NCI-H1436 treated with DMSO at 0.1 percent for 48 hours (cell line): ENCODE results near the gene CKAP2.
A peak's percentile ranks its signal among the peaks of the same experiment; 100 is the strongest.
"Not testable (repeated sequence)": the region's sequence is repeated elsewhere in the genome, so short reads cannot be mapped to it uniquely, and the experiment has no call there.

ENCODE experiments used
- DNase-seq: peaks from one replicate; lab custom pipeline; 2025; lab: John Stamatoyannopoulos, UW

The CKAP2 gene, protein sequence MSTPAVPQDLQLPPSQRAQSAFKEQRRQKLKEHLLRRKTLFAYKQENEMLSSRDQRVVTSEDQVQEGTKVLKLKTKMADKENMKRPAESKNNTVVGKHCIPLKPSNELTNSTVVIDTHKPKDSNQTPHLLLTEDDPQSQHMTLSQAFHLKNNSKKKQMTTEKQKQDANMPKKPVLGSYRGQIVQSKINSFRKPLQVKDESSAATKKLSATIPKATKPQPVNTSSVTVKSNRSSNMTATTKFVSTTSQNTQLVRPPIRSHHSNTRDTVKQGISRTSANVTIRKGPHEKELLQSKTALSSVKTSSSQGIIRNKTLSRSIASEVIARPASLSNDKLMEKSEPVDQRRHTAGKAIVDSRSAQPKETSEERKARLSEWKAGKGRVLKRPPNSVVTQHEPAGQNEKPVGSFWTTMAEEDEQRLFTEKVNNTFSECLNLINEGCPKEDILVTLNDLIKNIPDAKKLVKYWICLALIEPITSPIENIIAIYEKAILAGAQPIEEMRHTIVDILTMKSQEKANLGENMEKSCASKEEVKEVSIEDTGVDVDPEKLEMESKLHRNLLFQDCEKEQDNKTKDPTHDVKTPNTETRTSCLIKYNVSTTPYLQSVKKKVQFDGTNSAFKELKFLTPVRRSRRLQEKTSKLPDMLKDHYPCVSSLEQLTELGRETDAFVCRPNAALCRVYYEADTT

DNA sequence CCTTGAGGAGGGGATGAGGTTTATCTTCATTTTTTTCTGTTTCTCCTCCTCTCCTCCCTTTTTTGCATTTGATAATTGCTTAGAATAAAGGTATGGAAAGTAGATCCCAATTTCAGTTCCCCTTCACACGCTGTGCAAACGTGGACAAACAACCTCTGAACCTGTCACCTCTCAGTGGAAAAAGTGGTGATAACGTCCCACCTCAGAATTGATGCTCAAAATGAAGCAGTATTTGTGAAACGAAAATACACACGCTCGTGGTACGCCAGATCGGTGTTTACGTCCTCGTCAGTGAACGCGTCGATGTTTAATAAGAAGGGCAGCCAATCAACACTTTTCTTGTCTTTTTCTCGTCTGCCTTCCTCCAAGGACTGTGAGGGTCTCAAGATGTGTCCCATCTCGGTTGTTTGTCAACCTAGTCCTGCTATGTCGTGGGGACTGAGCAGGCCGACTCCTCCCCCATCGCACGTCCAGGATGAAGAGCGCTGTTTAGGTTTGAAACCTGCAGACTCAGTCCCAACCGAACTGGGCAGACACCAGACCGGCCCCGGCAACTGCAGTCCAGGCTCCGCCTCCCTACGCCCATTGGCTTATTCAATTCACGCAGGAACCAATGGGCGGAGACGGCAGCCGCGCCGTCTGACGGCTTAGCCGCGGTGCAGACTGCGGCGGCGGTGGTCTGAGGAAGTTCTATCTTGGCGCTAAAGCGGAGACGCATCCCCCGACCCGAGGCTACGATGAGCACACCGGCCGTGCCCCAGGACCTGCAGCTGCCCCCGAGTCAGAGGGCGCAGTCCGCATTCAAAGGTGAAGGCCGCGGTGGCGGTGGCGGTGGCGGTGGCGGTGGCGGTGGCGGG is at the start of gene CKAP2:
Gene CKAP2 (plus strand): TSS at position 659 of the 857 bp plus-strand sequence. CDS start 79 bp downstream, at position 738.
- DNase-seq: peak; percentile 68

DNA sequence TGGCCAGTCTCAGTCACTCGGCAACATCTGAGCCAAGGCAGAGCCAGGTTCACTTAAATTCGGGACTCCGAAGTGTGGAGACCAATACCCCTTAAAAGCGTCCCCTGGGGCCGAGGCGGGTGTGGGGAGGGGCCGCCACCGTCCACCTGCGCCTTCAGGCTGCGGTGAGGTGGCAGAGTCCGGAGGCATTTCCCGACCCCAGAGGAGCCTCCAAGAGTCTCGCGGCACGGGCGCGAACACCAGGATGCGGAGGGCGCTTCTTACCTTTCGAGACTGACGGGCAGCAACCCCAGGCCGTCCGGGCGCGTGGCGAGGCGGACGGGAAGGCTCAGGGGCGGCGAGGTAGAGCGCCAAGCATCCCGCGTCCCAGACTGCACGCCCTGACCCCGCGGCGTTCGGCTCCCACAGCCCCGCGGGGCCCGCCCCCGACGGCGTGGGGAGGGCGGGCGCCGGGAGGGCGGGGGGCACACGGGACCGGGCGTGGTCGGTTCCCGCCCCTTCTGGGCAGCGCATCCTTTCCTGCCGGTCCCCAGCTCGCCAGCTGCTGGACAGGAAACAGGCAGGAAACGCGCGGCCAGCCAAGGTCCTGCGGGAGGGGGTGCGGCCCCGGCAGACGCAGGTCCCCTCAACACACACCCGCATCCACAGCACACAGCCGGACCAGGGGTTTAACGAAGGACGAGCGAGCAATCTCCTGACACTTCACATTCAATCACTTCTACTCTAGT is 49.3 kb upstream of the CKAP2 start, which contains the start of gene THSD1:
Gene THSD1 (minus strand): TSS at position 406 of the 728 bp plus-strand sequence. CDS start 3,572 bp downstream, outside the sequence.
- DNase-seq: no peak

DNA sequence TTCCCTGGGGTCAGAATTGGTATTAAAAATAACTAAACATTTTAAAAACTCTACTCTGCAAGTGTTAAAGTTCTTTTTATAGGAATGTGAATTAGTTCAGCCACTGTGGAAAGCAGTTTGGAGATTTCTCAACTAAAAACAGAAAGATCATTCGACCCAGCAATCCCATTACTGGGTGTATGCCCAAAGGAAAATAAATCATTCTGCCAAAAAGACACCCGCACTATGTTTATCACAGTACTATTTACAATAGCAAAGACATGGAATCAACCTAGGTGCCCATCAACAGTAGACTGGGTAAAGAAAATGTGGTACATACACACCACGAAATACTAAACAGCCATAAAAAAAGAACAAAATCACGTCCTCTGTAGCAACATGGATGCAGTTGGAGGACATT is 48.6 kb upstream of the CKAP2 start:
- no peak for DNase-seq

DNA sequence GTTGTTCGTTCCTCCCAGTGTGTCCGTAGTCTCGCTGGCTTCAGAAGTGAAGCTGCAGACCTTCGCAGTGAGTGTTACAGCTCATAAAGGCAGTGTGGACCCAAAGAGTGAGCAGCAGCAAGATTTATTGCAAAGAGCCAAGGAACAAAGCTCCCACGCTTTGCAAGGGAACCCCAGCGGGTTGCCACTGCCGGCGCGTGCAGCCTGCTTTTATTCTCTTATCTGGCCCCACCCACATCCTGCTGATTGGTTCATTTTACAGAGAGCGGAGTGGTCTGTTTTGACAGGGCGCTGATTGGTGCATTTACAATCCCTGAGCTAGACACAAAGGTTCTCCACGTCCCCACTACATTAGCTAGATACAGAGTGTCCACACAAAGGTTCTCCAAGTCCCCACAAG is 47.8 kb upstream of the CKAP2 start:
- DNase-seq: not testable (repeated sequence)

DNA sequence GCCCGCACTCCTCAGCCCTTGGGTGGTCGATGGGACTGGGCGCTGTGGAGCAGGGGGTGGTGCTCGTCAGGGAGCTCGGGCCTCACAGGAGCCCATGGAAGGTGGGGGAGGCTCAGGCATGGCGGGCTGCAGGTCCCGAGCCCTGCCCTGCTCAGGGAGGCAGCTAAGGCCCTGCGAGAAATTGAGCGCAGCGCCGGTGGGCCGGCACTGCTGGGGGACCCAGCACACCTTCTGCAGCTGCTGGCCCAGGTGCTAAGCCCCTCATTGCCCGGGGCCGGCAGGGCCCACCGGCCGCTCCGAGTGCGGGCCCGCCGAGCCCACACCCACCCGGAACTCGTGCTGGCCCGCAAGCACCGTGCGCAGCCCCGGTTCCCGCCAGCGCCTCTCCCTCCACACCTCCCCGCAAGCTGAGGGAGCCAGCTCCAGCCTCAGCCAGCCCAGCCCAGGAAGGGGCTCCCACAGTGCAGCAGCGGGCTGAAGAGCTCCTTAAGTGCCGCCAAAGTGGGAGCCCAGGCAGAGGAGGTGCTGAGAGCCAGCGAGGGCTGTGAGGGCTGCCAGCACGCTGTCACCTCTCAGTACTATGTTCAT is 47.1 kb upstream of the CKAP2 start:
- not testable (repeated sequence) for DNase-seq

DNA sequence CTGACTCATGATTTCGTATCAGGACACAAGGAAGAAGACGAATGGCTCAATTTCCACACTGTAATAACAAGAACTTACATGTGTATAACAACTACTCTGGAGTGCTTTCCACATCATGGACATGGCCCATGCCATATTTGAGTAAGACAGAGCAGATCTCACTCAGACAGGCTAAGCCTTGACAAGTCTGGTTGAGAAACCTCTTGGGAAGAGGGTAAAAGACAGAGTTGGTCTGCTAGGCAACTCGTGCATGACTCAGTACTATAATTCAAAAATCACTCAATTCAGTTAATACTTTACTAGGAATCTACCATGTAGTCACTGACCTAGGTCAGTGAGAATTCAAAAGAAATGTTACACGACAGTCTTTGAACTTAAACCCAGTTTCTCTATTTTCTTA is 43.6 kb upstream of the CKAP2 start:
- DNase-seq: no peak

DNA sequence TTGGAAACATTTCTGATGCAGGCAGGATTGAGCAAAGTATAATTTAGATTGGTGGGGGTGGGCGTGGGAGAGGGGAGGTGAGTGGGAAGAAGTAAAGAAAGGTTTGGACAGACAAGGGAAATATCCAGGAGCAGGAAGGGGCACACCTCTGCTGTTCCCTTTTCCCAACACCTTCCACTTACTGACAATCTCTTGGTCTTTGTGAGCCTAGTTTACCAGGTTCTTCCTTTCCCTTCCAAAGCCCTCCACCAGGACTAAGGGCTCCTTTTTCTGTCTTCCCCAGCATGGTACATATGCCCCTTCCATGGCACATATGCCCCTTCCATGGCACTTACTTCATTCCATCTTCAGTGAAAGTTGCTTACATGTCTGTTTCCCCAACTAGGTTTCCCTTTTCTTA is 43.1 kb upstream of the CKAP2 start:
- no peak for DNase-seq

DNA sequence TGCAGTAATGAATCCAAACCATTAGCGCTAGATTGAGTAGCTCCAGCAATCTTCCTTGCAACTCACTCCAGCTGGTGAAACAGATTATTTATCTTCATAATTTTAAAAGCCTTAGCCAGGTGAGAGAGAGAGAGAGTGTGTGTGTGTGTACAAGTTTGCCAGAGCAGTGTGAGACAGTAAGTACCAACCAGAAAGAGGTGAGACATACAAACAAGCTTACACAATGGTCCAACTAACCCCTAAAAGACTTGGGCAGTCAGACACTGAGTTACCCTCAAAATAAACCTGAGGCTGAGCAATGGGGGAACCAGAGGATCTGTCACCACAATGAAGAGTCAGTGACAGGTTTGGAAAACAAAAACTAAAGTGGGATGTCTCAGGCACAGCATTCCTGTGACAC is 41.2 kb upstream of the CKAP2 start:
- DNase-seq: no peak

DNA sequence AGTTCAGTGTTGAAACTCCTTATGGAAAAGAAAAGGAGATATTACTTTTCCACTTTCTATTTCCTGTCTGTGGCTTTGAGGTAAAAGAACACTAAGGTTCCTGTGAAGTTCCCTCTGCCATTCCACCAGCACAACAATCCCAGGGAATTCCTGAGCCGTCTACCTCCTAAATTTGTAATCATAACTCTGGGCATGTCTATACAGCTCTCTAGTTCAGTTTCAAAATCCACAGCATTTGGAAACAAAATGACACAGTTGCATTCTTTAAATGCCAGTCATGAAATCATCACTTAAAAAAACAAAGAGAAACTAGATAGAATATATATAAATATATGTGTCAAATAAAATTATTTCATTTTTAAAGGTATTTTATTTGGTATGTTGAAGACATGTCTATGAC is 40.3 kb upstream of the CKAP2 start:
- no peak for DNase-seq

DNA sequence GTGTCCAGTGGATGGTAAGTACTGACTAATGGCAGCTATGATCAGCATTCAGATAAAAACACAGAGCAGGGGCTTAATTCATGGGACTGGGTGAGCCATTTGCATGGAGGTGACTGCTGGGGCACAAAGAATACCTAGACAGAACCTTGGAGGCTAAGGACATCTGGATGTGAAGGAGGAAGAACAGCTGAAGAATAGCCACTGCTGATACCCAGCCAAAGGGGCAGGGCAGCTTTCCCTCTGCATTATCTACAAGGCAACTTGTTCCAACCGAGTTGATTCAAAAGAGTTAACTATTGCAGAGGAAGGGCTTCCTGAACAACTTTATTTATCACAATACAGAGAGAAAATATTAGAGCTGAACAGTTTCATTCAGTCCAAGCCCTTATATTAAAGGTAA is 36.2 kb upstream of the CKAP2 start:
- DNase-seq: no peak

DNA sequence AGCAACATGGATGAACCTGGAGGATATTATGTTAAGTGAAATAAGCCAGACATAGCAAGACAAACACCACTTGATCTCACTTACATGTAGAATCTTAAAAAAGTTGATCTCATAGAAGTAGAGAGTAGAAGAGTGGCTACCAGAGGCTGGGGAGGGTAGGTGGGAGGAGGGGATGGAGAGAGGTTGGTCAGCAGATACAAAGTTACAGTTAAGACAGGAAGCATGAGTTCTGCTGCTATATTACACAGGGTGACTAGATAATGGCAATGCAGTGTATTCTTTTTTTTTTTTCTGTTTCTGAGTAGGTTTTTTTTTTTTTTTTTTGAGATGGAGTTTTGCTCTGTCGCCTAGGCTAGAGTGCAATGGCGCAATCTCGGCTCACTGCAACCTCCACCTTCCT is 34.1 kb upstream of the CKAP2 start:
- no peak for DNase-seq

DNA sequence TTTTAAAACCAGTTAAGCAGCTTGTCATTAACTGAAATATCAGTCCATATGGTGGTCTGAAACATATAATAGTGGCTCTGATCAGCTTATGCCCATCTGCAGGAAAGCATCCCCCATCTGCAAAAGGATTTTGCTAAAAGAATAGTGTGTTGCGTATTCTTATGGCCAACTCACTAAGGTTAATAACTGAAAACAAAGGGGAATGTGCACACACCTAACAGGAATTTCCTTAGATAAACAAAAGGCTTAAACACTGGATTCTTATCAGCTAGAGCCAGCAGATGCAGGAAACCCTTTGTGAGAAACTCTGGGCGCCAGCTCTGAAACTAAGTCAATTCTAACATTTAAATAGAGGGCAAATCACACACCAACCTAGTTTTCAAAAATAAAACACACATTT is 27.0 kb upstream of the CKAP2 start:
- DNase-seq: no peak

DNA sequence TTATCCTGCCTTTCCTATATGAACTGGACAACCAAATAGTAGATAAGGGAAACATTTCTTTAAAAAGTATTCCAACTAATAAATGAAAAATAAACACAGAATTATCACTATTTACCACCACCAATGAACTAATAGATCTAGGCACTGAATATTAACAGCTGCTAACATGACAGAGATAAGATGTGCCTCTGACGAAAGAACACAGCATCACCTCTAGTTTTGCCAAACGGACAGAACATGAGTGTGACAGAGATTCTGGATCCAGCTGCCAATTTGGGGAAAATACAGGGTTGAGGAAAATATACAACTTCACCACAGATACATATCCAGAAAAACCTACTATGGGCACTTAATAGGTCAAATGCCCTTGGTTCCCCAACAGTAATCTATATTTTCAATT is 22.8 kb upstream of the CKAP2 start:
- no peak for DNase-seq

DNA sequence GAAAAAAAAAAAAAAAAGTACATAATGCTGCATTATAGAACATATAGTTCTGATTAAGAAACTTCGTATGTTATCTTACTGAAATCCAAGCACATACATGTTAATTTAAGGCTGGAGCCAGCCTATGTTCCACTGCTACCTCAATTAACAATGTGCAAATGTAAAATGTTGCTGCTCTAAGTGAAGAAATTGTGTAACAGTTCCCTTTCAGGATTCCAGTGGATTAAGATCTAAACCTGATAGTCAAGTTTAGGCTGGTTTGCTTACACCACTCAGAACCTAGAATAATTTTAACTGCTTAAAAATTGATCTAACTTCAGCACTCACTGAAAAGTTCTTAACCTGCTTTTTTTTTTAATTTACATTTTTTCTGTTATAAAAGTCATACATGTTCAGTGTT is 9.0 kb upstream of the CKAP2 start:
- no peak for DNase-seq

DNA sequence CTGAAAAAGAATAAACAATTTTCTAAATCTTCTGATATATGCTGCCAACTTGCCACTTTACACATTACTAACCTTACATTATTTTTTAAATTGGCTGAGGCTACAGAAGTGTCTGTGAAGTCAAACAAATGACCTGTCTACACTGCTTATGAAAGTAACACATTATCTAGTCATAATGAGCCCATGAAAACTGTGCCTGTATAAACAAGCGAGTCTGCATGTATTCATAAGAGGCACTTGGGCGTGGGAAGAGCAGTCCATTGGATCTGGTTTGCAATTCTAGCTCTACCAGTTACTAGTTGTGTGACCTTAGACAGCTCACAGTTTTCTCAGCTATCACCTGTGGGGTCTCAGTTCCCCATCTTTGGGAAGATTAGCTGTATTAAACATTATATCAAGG is 7.9 kb upstream of the CKAP2 start:
- no peak for DNase-seq

DNA sequence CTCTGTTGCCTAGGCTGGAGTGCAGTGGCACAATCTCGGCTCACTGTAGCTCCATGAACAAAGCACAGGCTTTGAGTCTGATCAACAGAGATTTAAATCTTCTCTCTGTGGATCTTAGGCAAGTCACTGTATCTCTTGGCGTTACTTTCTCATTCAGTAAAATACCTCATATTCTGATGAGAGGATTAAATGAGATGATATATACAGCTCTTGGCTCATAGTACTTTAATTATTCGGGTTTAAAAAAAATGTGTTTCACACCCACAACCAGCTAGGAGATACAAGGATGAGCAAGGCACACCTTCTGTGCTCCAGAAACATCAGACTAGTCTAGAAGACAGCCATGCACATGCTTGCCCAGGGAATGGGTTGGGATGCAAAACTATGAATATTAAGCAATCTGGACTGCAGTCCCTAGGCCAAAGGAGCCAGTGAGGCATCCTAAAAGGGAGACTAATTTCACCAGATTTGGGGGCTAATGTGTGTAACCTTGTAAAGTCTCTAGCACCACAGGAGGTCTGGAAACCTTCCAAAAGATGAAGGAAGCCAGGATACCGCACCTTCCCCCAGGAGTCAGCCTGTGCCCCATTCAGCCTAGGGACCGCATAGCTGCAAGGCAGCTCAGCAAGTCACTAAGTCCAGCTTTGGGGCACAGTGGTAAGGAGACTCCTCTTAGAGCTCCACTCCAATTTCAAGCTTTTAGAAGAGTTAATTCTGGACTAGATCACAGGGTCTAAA is 7.3 kb upstream of the CKAP2 start:
- no peak for DNase-seq

DNA sequence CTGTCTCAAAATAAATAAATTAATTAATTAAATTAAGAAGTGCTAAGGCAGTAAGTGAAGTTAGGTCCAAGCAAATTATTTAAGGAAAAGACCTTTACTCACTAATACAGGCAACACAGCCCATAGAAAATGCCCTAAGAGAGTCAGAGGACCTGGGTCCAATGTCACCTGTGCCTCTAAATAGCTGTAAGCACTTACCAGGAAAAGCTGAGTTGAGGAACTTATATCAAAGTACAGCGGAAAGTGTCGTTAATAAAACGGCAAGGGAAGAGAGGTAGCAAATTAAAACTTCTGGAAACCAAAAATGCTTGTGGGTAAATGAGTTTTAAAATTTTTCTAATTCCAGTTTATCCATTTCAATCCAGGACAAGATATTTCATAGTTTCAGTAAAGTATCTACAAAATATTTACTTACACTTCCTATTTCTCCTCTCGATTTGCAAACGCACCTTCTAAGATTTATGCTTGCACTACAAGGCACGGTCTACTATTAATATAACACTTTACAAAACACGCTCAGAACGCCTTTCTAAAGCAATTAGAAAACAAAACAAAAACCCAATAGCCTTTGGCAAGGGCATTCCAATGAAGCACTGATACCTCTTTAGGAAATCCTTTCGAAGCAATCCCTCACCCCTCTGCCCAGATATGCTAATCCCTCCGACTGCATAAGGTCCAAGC is 5.8 kb upstream of the CKAP2 start:
- no peak for DNase-seq

DNA sequence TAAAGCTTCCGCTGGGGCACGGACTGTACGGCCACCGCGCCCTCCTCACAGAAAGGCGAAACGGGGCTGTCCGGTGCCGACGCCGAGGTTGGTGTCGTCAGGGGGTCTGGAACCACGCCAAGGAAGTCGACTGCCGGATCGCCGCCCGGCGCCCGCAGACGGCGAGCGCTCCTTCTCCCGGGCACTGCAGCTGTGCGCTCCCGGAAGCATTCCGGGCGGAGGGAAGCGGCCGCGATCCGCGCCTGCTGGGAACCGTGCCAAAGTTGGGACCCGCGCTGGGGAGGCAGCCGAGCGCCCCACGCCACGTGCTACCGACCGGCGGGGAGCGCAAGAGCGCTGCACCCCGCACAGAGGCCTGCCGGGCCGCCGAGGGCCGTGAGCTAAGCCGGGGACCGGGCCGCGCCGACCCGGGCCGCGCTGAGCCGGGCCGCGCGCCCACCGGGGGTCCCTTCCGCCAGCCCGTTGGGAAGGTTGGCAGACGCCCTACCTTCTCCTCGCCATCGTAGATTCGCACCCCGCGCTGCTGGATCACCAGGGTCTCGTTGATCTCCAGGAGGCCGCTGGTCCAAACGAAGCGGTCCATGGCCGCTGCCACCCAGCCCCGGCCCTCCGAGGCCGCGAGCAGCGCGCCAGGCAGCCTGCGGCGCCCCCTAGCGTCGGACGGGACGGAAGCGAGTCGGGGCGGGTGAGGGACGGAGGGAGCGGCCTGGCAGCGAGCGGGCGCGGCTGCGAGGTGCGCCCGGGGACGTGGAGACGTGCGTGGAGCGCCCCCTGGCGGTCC is 5.1 kb upstream of the CKAP2 start, which contains the start of gene VPS36:
Gene VPS36 (minus strand): TSS at position 623 of the 781 bp plus-strand sequence. CDS start 40 bp downstream, at position 583.
- peak; percentile 25 for DNase-seq

DNA sequence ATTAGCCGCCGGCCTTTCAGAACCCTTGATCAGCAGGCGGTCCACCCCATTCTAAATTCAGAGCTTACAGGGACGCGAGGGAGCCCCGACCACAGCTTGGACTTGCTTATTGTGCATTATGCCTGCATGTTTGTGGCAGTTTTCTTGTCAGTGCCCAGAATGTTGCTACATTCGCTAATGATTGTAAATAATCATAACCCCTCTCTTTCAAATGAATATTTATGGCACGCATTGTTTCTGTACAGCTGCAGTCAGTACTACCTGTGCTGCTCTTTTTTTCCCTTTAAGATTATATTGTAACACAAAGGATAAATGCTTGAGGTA is 4.5 kb upstream of the CKAP2 start:
- no peak for DNase-seq
